Smooth muscle cell (in vitro differentiated cells): ENCODE data around the gene JDP2. TPM values are rescaled to one million over a fixed set of nuclear protein-coding genes. Genes with fewer than 3 reads are reported as not detected.
A peak's percentile ranks its signal among the peaks of the same experiment; 100 is the strongest.
"Not testable (repeated sequence)": the region's sequence is repeated elsewhere in the genome, so short reads cannot be mapped to it uniquely, and the experiment has no call there.

ENCODE experiments used
- DNase-seq: peaks from one replicate; lab custom pipeline; 2025; ENCODE audit not compliant: unreplicated experiment; lab: John Stamatoyannopoulos, UW
- H2AFZ ChIP-seq: fragments of 200-600 bp; sonication (generic); 2 replicates; pipeline ENCODE4 v1.6.0; 2016; ENCODE audit warnings: antibody characterized with exemption, low read depth, mild to moderate bottlenecking
- H3F3A ChIP-seq: fragments of 200-600 bp; sonication (generic); 2 replicates; pipeline ENCODE4 v1.6.0; 2017; ENCODE audit warnings: antibody characterized with exemption, low read depth
- H3K27ac ChIP-seq: fragments of 200-600 bp; sonication (generic); 2 replicates; pipeline ENCODE4 v1.5.1; 2016; ENCODE audit warnings: low read depth, mild to moderate bottlenecking
- H3K27me3 ChIP-seq: fragments of 200-600 bp; sonication (generic); 2 replicates; pipeline ENCODE4 v1.6.1; 2016; ENCODE audit warnings: low read depth, mild to moderate bottlenecking
- H3K36me3 ChIP-seq: fragments of 200-600 bp; sonication (generic); 2 replicates; pipeline ENCODE4 v1.5.1; 2016; ENCODE audit warnings: low read depth
- H3K4me1 ChIP-seq: fragments of 200-600 bp; sonication (generic); 2 replicates; pipeline ENCODE4 v1.5.1; 2016; ENCODE audit warnings: low read depth
- H3K4me2 ChIP-seq: fragments of 200-600 bp; sonication (generic); 2 replicates; pipeline ENCODE4 v1.6.0; 2016; ENCODE audit warnings: mild to moderate bottlenecking
- H3K4me3 ChIP-seq: fragments of 200-600 bp; sonication (generic); 2 replicates; pipeline ENCODE4 v1.5.1; 2016; ENCODE audit warnings: mild to moderate bottlenecking
- H3K79me2 ChIP-seq: fragments of 200-600 bp; sonication (generic); 2 replicates; pipeline ENCODE4 v1.6.0; 2016; ENCODE audit warnings: low read depth, mild to moderate bottlenecking
- H3K9ac ChIP-seq: fragments of 200-600 bp; sonication (generic); 2 replicates; pipeline ENCODE4 v1.6.0; 2016; ENCODE audit warnings: low read depth
- H3K9me3 ChIP-seq: fragments of 200-600 bp; sonication (generic); replicated peaks from 2 replicates; pipeline ENCODE4 v1.5.1; 2016; ENCODE audit warnings: low read depth
- H4K20me1 ChIP-seq: fragments of 200-600 bp; sonication (generic); 2 replicates; pipeline ENCODE4 v1.6.0; 2016; ENCODE audit warnings: low read depth
- CTCF ChIP-seq: fragments of 200-600 bp; sonication (generic); IDR thresholded peaks from 2 replicates; pipeline ENCODE4 v1.5.1; 2017; ENCODE audit warnings: borderline replicate concordance, mild to moderate bottlenecking, antibody characterized with exemption; ENCODE audit not compliant: insufficient read depth, poor library complexity, severe bottlenecking
- WGBS: methylation state at CpG from one replicate; pipeline ENCODE4 v1.1.7; 2016; ENCODE audit warnings: low lambda C conversion rate; 5-methylcytosine and 5-hydroxymethylcytosine counted together
- polyA plus RNA-seq: library from polyadenylated mRNA; unstranded; fragments of >200 nt; fragmentation: Nextera tagmentation; extraction: Ambion mirVana; gene quantifications from 2 replicates; pipeline ENCODE4 v1.2.1, GENCODE V29; 2016
- total RNA-seq: library from RNA; depleted of rRNA; stranded (reverse); fragments of >200 nt; gene quantifications from 2 replicates; pipeline ENCODE4 v1.2.3, GENCODE V29; 2014

The JDP2 gene
- total and polyA plus RNA-seq, 2 experiments from 2014 or later = 70.3 to 126 TPM

GRCh38 chr14:75380656-75381055 lies 47.2 kb upstream of the JDP2 start:
- Histone ChIP-seq H3F3A (no peaks in the 10 kb centered on the region), H2AFZ (peak overlapping the region; percentile 31), H3K4me2 (peak overlapping the region; percentile 3), H4K20me1 (no peaks in the 10 kb centered on the region), H3K9me3 (no peaks in the 10 kb centered on the region), H3K4me3 (no peak overlapping the region), H3K9ac (no peak overlapping the region), H3K79me2 (no peaks in the 10 kb centered on the region), H3K27ac (no peak overlapping the region), H3K36me3 (no peaks in the 10 kb centered on the region), H3K27me3 (no peaks in the 10 kb centered on the region), H3K4me1 (peaks cover 19% of the 10 kb centered on the region)
- 52% methylated on average over 2 of the region's 2 CpGs for WGBS
- DNase-seq = no peak
- no peak for TF ChIP-seq CTCF

GRCh38 chr14:75381642-75382041 lies 46.2 kb upstream of the JDP2 start:
- Histone ChIP-seq H4K20me1 (no peaks in the 10 kb centered on the region), H3K79me2 (no peaks in the 10 kb centered on the region), H2AFZ (no peak overlapping the region), H3K4me1 (peaks cover 19% of the 10 kb centered on the region), H3K36me3 (no peaks in the 10 kb centered on the region), H3K27ac (no peak overlapping the region), H3K4me3 (no peak overlapping the region), H3F3A (no peaks in the 10 kb centered on the region), H3K27me3 (no peaks in the 10 kb centered on the region), H3K9me3 (no peaks in the 10 kb centered on the region), H3K4me2 (no peak overlapping the region), H3K9ac (no peak overlapping the region)
- DNase-seq = no peak
- no peak for TF ChIP-seq CTCF

GRCh38 chr14:75383219-75383618 lies 44.6 kb upstream of the JDP2 start:
- not testable (repeated sequence) for H3K4me2 ChIP-seq, H3K9ac ChIP-seq, H3K9me3 ChIP-seq, H2AFZ ChIP-seq, H3K4me3 ChIP-seq, H3K27ac ChIP-seq, H3K27me3 ChIP-seq, H4K20me1 ChIP-seq, H3F3A ChIP-seq, H3K79me2 ChIP-seq, DNase-seq, H3K36me3 ChIP-seq
- H3K4me1 ChIP-seq = peaks cover 19% of the 10 kb centered on the region
- 95% methylated on average over 9 of the region's 9 CpGs for WGBS

- H3K9me3 ChIP-seq = no peaks in the 10 kb centered on the region
Observed at GRCh38 chr14:75383721-75384120, 44.1 kb upstream of the JDP2 start.

More at GRCh38 chr14:75383721-75384120, 44.1 kb upstream of the JDP2 start:
- Histone ChIP-seq H3K9ac (no peak overlapping the region), H3K36me3 (no peaks in the 10 kb centered on the region), H3K4me1 (peaks cover 19% of the 10 kb centered on the region), H3K27ac (no peak overlapping the region), H3K27me3 (no peaks in the 10 kb centered on the region), H2AFZ (no peak overlapping the region), H4K20me1 (no peaks in the 10 kb centered on the region), H3F3A (no peaks in the 10 kb centered on the region), H3K4me2 (no peak overlapping the region), H3K79me2 (no peaks in the 10 kb centered on the region), H3K4me3 (no peak overlapping the region)
- no peak for DNase-seq
- no peak for TF ChIP-seq CTCF
- 83% methylated on average over 1 of the region's 1 CpG for WGBS
